Measurements from ENCODE around the gene PBRM1.
A peak's percentile ranks its signal among the peaks of the same experiment; 100 is the strongest.
"Not testable (repeated sequence)": the region's sequence is repeated elsewhere in the genome, so short reads cannot be mapped to it uniquely, and the experiment has no call there.

Gene PBRM1

DNA sequence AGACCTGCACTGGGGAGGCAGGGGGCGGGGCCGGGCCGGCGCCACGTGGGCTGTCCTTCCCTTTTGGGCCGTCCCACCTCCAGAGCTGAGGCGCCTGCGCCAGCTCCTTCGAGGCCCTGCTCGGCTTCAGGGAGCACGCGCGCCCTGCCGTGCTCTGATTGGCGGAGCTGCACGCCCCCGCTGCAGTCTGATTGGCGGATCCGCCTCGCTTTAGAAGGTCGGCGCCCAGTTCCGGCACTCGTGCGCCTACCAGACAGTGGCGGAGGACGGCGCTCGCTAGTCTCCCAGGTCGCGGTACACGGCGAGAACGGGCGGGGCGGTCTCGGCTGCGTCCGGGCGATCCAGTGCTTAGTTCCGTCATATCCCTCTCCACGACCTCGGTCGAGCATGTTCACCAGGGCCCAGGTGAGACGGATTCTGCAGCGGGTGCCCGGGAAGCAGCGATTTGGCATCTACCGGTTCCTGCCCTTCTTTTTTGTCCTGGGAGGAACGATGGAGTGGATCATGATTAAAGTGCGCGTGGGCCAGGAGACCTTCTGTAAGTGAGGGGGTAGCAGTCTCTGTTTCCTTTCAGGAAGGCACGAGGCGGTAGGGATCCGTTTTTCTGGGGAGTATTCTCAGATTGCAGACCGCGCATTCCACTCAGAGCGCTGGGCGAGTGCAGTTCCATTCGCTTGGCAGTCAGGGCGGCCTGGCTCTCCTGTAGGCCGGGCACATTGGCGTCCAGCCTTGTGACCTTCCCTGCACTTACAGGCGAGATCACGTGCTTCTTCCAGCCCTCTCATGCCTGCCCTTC is 149.1 kb downstream of the PBRM1 start, which contains the start of gene UQCC5:
TSS of gene UQCC5 (plus strand) at position 237 of the 796 bp plus-strand sequence. CDS start at position 388, 151 bp downstream.
- DNase-seq (ENCODE audit: low spot score): peak; percentile 100

DNA sequence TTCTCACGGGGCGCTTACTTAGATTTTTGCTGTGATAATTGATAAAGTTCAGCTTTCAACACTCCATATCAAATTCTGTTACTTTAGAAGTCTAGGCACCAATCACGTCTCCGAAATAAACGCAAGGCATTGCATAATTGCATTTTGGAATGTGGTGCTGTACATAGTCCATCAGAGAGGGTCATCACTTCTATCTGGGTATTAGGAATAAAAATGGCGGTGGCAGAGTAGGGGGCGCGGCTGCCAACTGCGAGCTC is 149.7 kb downstream of the PBRM1 start:
- no peak for DNase-seq (ENCODE audit: low spot score)

DNA sequence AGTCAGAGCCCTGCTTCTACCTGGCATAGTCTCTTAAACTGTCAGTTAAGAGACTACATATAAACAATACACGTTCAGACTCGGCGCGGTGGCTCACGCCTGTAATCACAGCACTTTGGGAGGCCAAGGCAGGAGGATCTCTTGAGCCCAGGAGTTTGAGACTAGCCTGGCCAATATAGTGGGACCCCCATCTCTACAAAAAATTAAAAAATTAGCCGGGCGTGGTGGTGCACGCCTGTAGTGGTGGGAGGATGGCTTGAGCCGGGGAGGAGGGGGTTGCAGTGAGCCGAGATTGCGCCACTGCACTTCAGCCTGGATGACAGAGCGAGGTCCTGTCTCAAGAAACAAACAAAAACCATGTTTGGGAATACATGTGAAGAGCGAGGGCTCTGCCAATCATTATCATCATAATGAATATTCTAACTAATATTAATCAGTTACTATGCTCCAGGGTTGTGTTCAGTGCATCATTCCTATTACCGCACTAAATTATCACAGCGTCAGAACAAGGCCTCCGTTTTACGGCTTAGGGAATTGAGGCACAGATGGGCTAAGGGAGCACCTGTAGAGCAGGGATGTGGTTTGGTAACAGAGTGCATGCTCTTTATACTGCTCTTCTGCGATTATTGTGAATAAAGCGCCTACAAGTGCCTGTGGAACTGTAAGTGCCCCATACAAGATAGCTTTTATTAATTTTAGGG is 150.2 kb downstream of the PBRM1 start:
- DNase-seq (ENCODE audit: low spot score): no peak

DNA sequence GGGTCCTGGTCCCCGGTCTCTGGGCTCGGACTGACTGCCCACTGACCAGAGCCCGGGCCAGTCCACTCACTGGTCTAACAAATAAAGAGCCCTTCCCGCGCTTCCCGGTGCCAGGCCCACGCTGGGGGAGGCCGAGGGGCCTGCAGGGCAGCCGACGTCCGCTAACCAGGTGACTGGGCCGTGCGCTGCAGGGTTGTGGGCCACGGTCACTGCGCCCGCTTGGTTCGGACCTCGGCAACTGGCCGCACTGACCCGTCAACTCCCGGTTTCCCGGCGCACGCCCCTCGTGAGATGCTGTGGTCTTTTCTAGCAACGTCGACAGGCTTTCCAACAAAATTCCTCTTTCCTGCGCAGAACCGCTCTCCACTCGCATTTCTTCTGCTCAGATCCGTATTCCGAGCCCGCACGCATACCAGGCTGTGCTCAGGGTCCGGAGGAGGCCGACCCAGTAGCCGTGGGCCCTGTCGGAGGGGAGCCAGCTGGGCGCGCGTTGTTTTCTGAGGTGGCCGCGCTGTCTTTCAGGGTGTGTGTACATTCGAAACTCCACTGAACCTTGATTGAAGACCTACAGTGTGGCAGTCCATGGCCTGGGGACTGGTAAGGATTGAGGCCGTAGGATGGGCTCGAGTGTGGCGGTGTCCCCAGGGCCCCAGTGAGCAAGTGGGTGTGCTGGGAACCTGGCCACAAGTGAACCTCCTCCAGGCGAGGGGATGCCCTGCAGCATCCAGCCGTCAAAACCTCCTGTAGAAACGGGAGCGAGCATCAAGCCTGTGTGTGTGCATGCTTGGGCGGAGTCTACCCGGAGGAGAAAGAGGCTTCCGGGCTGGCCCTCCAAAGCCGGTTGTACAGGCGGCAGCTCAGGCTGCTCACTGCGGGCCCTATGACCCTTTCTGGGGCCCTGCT is 151.2 kb downstream of the PBRM1 start:
- peak; percentile 36 for DNase-seq (ENCODE audit: low spot score)

DNA sequence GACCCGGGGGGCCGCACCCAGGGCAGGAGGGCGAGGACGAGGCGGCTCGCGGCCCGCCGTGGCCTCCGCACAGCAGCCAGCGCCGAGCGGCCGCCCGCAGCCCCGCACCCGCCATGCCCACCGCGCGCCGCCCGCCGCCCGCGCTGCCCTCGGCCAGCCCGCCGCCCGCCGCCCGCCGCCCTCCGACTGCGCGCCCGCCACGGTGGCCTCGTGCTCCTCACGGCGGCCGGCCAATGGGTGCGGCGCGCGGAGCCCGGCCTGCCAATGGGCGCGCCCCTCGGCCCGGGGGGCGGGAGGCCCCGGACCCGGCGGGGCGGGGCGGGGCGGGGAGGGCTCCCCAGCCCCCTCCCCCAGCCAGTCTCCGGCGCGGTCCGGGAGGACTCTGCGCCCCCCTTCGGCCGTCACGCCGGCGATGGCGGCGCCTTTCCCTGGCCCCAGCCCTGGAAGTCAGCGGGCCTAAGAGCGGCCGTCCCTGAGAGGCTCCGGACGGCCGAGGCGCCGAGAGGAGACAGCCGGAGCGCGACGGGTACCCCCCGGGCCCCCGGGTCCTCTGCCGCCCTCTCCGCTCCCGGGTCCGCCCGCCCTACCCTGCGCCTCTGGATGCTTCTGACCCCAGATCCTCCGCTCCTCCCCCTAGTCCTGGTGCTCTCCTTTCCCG is 152.0 kb downstream of the PBRM1 start, which contains the start of gene NT5DC2:
TSS of gene NT5DC2 (minus strand) at position 235 of the 658 bp plus-strand sequence. CDS start at position 115, 120 bp downstream.
- DNase-seq (ENCODE audit: low spot score): peak; percentile 94

DNA sequence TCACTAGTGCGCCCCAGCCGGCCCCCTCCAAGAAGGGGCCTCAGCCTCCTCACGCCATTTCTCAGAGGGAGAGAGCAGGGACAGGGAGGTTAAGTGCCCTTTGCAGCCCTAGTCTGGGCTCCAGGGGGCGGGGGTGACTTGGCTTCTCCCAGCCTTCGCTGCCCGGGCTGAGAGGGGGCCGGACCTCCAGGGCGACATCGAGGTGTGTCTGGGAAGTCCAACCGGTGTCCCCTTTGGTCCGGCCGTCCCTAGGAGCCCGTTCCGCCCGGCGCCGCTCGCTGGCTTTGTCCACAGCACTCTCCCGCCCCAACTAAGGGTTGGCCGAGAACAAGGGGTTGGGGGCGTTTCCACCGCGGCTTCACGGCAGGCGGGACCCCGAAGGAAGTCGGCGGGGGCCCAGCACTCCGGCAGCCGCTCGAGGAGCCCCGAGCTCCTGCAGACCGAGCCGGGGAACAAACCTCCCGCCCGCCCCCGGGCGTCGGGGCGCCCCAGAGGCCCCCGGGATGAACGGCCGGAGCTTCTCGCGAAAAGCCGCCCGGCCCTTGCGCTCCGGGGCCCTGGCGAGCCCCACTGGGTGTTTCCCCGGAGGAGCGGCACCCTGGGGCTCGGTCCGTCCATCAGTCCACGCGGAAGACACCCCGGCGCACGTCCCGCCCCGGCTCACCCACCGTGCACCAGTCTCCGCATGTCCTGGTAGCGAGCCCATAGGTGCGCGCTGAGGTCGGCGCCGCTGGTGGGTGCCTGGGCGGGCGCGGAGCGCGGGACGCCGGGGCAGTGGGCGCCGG is 152.7 kb downstream of the PBRM1 start:
- peak; percentile 67 for DNase-seq (ENCODE audit: low spot score)

DNA sequence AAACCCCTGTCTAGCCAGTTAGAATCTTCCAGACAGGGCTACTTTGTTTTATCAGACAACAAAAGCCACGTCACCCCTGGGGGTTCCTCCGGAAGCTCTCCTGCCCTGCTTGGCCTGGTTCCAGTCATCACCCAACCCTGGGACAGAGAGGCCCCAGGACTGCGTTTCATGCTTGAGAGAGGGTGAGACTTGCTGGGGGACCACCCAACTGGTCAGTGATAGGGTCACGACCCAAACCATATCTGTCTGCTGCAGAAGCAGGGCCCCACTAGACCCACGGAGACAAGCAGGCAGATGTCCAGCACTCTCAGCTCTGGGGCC is 153.2 kb downstream of the PBRM1 start:
- peak; percentile 81 for DNase-seq (ENCODE audit: low spot score)

DNA sequence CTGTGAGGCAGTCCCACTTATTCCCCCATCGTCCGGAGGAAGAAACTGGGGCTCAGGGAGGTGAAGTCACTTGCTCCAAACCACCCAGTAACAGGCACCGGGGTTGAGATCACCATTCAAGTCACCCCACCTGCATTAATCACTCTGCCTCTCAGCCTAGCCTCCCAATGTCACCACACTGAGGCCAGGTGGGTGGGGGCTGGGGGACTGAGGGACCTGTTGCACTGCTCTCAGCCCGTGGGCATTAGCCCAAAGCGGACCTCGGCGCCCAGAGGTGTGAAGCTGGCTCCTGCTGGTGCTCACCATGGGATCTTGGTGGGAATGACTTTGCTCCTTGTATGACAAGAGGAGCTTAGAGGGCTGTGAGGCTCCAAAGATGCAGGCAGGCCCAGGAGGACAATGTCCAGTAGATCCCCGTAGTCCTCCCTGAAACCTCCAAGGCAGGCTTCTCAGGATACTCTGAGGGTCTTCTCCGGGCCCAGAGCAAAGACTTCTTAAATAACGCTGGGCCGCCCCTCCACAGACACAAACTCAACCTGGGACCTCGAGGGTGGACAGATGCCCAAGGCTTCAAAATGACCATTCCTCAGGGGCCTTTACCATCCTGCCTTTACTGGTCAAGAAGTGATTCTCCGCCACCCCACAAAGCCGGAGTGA is 153.7 kb downstream of the PBRM1 start:
- DNase-seq (ENCODE audit: low spot score): peak; percentile 27

DNA sequence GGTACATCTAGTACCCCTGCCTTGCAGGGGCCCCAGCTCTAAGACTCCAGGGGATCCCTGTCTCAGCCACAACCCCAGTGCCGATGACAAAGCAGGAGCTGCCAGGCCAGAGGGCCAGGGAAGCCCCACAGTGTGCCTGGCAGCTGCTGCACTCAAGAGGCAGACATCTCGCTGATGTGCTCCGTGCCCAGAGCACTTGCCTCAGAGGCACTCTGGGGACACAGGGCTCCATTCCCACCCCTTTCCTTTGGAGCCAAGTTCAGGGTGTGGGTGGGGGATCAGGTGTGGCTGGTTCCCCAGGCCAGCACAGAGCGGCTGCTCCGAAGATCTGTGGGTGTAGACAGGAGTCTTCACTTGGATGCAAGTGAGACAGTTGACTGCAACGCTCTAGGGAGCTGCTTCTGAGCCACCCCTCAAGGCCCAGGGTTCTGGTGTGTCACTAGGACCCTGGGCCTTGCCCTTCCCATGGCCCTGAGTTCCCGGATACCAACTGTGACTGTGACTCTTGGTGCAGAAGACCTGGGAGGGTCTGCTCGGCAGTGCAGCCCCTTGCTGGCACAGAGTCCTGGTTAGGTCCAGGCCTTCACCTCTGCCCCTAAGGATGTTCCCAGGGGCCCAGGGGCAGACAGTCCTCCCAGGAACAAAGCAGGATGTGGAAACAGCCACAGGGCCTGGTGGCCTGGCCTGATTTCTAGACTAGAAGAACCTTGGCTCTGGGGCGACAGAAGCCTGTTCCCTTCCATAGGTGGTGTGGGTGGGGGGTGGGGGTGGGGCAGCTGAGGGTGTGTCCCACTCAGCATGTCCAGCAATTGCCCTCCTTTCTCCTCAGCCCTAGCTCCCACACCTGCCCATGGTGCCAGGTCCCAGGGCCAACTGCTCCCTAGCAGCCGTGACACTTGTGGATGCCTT is 154.5 kb downstream of the PBRM1 start:
- DNase-seq (ENCODE audit: low spot score): peak; percentile 12

DNA sequence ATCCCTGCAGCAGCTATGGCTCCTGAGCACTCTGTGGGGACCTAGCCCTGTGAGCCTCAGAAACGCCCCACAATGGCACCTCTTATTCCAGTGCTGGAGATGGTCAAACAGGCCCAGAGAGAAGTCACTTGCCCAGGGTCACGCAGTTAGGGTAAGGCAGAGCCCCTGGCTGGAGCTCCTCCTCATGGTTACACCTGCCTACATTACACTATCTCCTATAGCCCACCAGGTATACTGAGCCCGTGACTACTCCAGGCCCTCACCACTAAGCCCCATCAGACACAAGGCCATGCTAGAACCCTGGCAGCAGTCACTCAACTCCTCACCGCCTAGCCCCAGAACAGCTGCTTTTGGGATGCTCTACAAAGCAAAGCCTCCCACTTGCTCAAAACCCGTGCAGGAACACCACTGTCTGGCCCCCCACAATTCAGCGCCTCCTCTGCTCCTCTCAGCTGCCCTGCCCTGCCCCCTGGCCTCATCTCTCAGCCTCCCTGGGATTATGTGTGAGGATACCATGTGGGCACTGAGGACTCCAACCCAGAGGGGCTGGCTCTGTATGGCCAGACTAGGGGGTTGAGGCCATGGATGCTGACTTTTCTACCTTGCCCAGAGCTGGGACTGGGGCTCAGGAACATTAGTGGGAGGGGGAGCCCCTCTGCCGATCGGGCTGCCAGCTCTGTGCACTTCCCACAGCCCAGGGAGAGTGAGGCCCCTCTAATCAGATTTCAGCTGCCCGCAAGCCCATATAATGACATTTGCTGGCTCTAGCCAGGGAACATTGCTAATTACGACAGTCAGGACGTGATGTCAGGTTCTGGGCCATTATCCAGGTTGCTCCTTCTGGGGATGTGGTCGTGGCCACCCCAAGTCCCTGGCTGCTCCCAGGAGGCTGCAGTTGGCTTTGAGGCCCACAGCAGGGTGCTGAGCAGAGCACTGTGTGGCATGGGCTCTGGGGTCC is 156.1 kb downstream of the PBRM1 start:
- DNase-seq (ENCODE audit: low spot score): no peak

DNA sequence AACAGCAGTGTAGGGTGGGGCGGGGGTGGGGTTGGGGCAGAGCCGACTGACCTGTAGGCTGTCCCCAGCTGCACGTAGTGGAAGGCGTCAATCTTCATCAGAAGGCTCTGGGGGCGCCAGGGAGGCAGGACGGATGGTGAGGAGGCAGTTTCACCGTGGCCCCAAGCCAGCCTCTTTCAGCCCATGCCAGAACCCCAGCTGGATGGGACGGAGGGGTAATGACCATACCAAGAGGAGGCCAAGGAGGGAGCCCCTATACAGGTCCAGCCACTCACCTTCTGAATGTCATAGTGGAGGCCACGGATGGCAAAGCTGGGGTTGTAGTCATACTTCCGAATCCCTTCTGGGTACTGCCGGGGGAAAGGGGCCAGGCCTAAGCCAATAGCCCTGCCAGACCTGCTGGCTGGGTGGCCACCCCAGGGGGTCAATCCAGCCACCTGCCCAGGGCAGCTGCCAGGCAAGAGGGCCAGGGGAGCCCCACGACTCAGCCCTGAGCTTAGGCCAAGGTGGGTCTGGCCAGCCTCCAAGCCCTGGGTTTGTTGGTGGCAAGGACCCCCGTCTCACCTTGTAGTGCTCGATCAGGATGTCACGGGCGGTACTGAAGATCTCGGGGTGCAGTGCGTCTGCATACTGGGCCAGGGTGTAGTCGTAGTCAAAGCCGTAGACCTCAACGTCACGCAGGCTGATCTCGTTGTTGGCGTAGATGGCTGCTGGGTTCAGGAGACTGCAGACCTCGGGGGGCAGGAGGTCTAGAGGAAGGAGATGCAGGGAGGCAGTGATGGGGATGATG is 156.9 kb downstream of the PBRM1 start:
- no peak for DNase-seq (ENCODE audit: low spot score)

DNA sequence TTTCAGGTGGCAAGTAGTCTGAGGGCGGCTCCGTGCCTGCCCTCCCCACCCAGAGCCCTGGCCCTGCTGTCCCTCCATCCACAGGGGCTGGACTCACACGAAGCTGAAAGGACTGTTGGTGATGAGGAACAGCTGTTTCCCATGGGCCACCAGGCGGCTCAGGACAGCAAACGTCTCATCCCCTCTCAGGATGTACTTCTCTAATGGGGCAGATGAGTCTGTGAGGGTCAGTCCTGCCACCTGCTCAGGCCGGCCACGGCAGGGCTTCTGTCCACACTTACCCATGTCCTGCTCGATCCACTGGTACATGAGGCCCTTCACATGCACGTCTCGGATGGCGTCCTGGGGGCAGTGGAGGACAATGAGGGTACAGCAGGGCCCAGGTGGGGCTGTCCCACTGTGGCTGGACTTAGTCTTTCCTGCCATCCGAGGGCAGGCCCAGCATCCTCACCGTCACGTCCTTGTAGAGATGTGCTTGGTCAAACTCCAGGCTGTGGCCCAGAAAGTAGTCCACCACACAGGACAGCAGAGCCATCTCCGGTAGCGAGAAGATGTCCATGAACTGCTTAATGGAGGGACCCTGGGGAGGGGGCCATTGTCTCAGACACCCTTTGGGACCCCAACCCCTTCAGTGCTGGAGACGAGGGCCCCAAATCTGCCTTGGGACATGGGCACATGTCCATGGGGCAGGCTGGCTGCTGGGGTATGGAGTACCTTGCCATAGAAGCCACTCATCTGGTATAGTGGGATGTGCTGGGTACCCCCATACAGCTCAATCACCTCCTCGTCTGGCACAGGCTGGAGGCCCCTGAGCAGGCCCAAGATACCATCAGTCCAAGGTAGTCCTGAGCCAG is 157.8 kb downstream of the PBRM1 start:
- DNase-seq (ENCODE audit: low spot score): no peak

DNA sequence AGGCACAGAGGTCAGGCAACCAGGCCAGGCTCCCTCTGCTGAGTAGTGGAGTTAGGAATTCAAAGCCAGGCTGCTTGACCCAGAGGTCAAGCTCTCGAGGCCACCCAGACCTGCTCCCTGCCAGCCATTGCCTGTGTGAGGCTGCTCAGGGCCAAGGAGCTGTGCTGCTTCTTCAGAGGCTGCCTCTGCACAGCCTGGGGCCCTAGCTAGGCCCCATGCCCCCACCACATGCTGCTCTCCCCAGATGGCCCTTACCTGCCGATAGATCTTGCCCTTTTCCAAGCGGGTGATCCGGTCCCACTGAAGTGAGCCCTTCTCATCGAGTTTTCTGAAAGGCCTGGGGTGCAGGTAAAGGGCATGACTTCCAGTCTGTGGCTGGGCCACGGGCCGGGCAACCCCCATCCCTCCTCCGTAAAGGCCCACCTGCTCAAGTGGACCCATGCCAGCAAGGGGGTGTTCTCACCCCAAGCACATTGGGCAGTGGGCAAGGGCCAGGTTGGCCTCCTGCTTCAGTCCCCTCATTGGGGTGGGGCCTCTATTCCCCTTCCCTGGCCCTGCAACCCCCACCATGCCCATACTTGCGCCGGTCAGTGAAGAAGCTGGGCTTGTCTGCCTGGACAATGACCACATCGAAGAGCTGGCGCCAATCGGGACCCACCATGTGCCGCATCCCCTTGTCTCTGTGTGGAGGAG is 158.5 kb downstream of the PBRM1 start:
- DNase-seq (ENCODE audit: low spot score): no peak

DNA sequence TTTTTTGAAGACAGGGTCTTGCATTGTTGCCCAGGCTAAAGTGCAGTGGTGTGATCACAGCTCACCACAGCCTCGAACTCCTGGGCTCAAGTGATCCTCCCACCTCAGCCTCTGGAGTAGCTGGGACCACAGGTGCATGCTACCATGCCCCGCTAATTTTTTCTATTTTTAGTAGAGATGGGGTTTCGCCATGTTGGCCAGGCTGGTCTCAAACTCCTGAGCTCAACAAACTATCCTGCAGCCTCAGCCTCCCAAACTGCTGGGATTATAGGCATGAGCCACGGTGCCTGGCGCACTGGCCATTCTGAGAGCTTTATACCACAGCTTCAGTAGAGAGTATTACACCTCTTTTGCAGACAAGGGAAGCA is 159.1 kb downstream of the PBRM1 start:
- not testable (repeated sequence) for DNase-seq (ENCODE audit: low spot score)

DNA sequence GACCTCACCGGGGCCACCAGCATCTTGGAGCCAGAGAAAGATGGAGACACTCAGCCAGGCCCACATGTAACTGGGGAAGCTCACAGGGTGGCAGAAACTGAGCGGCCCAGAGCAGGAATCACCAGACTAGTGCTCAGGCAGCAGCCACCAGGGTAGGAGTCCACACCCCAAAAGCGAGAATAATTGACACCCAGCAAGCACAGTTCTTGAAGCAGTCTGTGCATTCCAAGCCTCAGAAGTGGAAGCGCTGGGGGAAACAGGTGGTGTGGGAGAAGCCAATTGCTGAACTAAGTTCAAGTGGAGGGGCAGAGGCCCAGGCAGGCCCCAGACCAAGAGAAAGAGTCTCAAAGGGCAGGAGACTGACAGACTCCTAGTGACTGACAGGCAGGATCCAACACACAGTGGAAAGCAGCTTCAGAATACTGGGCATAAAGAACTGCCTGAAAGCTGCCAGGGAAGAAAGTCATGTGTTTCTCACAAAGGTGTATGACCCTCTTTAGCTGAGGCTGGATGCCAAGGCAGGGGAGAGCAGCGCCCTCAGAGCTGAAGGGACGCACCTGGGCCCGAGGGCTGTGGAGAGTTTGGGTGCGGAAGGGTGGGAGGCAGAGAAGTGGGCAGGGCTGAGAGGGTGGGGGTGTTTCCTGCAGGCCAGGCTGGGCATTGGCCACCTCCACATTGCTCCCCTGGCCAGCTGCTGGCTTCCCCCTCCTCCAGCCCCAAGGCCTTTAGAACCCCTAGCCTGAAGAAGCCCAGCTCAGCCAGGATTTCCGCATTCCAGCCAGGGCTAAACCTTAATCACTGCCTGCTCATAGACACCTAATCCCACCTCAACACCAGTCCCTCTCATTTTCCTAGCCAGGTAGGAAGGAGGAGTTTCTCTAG is 159.8 kb downstream of the PBRM1 start:
- no peak for DNase-seq (ENCODE audit: low spot score)

Measured in hepatic stellate cell (primary cell).